Coronary artery (tissue), 2 donors: ENCODE data around the gene ORM2.
"Not testable (repeated sequence)": the region's sequence is repeated elsewhere in the genome, so short reads cannot be mapped to it uniquely, and the experiment has no call there.

Source experiments
- DNase-seq: peaks from one replicate; pipeline ENCODE4 v3.0.0-alpha.2; 2017; ENCODE audit warnings: low spot score
- H3K27ac ChIP-seq, 2 donors: fragments of 200-600 bp; sonication (generic); one replicate each; pipeline ENCODE4 v1.5.1; 2016 to 2019
- H3K4me3 ChIP-seq: fragments of 200-600 bp; sonication (generic); 2 replicates; pipeline ENCODE4 v1.5.1; 2016; ENCODE audit warnings: mild to moderate bottlenecking, moderate library complexity
- TF ChIP-seq, protein P1 (sequence below): fragments of 200-600 bp; sonication (generic); IDR thresholded peaks from one replicate; pipeline ENCODE4 v1.5.1; 2019; ENCODE audit warnings: antibody characterized with exemption

The ORM2 gene

DNA sequence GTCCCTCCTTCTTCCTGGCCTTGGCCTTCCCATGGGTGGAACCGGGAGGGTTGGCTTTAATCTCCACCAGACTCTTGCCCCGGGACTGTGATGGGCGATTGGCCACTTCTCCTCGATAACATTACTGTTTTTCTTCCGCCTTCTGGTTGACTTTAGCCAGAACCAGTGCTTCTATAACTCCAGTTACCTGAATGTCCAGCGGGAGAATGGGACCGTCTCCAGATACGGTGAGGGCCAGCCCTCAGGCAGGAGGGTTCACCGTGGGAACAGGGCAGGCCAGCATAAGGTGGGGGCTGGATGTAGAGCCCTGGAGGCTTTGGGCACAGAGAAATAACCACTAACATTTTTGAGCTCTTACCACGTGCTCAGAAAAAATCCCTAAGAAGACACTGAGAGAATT, 967 bp downstream of the ORM2 start:
- H3K27ac ChIP-seq, result no peak overlapping the region
- TF ChIP-seq, protein P1, sequence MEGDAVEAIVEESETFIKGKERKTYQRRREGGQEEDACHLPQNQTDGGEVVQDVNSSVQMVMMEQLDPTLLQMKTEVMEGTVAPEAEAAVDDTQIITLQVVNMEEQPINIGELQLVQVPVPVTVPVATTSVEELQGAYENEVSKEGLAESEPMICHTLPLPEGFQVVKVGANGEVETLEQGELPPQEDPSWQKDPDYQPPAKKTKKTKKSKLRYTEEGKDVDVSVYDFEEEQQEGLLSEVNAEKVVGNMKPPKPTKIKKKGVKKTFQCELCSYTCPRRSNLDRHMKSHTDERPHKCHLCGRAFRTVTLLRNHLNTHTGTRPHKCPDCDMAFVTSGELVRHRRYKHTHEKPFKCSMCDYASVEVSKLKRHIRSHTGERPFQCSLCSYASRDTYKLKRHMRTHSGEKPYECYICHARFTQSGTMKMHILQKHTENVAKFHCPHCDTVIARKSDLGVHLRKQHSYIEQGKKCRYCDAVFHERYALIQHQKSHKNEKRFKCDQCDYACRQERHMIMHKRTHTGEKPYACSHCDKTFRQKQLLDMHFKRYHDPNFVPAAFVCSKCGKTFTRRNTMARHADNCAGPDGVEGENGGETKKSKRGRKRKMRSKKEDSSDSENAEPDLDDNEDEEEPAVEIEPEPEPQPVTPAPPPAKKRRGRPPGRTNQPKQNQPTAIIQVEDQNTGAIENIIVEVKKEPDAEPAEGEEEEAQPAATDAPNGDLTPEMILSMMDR, result no peak
- DNase-seq, result no peak
- H3K4me3 ChIP-seq, result no peak overlapping the region

DNA sequence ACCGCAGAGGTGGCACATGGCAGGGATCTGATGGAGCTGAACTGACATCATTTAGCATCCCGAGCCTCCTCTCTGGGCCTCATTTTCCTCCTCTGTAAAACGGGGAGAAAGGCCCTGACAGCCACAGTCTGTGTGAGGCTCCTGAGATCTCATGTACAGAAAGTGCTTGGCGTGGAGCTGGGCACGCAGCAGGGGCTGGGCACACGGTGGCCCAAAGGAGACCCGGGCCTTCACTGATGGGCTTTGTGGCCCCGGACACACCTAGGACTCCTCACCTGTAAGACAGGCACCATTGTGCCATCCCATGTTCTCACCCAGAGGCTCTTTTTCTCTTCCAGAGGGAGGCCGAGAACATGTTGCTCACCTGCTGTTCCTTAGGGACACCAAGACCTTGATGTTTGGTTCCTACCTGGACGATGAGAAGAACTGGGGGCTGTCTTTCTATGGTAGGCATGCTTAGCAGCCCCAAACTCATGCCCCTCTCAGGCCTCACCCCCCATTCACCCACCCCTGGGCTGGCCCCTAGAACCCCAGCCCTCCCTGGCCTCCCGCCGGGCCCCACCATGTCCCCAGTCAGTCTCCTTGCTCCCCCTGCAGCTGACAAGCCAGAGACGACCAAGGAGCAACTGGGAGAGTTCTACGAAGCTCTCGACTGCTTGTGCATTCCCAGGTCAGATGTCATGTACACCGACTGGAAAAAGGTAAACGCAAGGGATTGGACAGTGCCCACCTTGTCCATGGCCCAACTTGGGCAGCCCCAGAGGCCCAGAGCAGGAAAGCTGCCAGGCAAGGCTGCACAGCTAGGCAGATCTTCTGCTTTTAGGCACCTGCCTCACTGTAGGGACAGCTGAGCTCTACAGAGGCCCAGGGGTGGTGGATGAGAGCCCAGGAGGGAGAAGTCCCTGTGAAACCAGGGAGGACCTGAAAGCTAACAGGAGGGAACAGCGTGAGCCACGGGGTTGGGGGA, 1.8 kb downstream of the ORM2 start:
- DNase-seq, H3K27ac ChIP-seq, H3K4me3 ChIP-seq: not testable (repeated sequence)

DNA sequence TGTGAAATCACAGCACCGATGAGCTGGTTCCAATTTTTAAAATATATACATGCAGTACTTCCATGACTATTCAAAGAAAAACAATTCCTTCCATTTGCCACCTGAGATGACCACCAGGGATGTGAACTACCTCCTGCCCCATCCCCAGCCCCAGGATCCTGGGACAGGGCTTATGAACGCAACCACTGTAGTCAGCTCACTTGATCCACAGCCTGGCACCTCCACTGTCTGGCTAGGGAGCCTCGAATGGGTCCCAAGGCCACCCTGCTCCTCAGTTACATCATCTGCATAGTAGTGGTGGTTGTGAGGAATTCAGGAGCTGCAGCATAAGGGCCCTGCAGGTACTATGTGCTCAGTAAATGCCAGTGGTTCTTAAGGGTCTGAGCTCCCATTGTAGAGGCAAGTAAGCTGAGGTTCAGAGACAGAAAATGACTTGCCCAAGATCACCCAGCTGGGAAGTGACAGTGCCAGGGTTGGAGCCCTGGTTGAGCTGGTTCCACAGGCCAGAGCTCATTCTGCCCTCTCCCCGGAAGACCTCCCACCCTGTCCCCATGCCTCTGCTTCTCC, 2.9 kb downstream of the ORM2 start:
- H3K4me3 ChIP-seq, H3K27ac ChIP-seq, DNase-seq: not testable (repeated sequence)

DNA sequence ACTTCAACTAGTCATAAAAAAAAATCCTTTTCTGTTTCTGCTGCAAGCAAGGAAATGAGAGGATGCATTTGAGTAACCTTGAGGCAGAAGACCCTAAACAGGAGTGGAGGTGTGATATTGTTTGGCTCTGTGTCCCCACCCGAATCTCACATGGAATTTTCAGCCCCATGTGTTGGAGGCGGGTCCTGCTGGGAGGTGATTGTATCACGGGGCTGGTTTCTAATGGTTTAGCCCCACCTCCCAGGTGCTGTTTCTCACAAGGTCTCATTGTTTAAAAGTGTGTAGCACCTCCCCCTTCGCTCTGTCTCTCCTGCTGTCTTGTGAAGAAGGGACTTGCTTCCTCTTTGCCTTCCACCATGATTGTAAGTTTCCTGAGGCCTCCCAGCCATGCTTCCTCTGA, 4.0 kb downstream of the ORM2 start:
- not testable (repeated sequence) for H3K27ac ChIP-seq, H3K4me3 ChIP-seq, DNase-seq

DNA sequence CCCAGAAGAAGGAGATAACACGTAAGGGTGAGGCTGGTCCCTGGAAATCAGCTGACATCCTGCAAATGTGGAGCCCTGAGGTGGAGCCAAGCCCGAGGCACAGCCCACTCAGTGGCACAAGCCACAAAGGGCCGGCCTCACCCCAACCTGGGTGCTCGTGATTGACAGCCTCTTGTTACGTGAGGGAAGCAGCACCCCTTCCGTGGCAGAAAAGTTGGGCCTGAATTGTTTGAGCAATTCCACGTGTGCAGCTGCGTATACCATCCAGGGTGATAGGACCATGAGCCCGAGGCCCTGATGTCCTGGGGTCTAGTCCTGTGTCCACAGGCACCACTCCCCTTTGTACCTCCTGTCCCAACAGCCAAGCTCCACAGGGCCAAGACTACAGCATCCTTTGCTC, 4.8 kb downstream of the ORM2 start:
- TF ChIP-seq, protein P1, result no peak

DNA sequence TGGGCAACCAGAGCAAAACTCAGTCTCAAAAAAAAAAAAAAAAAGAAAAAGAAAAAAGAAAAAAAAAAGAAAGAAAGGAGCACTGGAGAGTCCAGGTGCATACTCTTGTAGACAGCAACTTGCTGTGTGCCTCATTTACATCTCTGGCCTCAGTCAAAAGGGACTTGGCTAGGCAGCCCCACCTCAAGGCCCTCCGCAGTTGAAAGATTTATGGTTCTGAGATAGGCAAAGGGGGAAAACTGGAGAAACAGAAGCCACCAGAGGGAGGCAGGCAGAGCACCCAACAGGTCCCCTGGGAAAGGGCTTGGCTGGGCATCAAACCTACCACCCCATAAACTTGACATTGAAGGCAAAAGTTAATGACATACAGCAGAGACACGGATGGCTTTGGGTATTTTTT, 6.1 kb downstream of the ORM2 start:
- TF ChIP-seq, protein P1, result no peak
- Histone ChIP-seq H3K27ac (no peak overlapping the region), H3K4me3 (no peak overlapping the region)
- DNase-seq, result no peak

More for the DNA sequence above, 4.8 kb downstream of the ORM2 start:
- Histone ChIP-seq H3K4me3 (no peak overlapping the region), H3K27ac (no peak overlapping the region)
- no peak for DNase-seq

DNA sequence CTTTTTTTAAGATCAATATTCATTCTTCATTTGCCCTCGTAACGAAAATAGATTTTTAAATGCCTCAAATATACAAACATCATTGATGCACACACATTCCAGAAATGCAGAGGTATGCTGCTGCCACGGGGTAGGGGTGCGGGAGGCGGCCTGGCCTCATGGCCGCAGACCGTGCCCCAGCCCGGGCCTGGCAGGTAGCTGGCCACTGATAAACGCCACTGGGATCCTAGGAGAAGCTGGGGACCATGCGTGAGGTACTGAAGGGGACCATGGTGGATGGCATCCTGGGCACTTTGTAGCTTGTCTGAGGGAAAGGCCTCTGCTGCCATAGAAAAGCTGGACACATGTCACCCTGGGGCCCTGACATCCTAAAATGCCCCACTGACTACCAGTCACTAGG, 6.5 kb downstream of the ORM2 start:
- no peak for DNase-seq
- Histone ChIP-seq H3K27ac (no peak overlapping the region), H3K4me3 (no peak overlapping the region)
- TF ChIP-seq, protein P1, result no peak

DNA sequence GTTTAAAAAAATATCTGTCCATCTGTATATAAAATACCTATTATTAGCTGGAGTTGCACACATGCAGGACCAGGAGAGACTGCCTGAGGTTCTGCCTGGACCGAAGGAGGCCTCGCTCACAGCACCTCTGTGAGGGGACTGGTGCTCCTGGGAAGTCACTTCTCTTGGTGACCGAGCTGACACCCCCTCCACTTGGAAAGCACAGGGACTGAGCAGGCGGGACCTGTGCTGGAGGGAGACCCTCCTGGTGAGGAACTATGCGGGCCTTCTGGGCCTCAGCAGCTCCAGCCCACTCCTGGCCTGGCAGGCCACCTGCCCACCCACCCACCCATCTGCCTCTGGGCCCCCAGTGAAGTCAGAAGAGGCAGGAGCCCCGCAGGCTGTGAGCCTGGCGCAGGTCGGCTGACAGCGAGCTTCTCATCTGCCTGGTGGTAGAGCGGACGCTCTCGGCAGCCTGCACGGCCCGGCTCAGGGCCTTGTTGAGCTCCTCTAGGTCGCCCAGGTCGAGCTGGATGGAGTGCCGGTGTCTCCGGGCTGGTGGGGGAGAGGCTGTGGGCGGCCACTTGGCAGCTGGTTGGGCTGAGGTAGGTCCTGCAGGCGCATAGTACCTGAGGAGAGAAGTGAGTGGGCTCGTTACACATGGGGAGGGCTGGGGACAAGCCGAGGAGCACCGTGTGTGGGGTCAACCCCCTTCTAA, 7.2 kb downstream of the ORM2 start:
- no peak for DNase-seq
- no peak overlapping the region for H3K27ac ChIP-seq
- no peak overlapping the region for H3K4me3 ChIP-seq
- TF ChIP-seq, protein P1, result no peak
